Activated CD4-positive, alpha-beta T cell treated with anti-CD3 and anti-CD28 coated beads for 4 hours (primary cell): ENCODE data around the gene LSM11.
"Not testable (repeated sequence)": the region's sequence is repeated elsewhere in the genome, so short reads cannot be mapped to it uniquely, and the experiment has no call there.

Experiments used
- DNase-seq, 2 donors: peaks; one replicate each; pipeline ENCODE4 v3.0.0-alpha.2; 2020

The LSM11 gene

DNA sequence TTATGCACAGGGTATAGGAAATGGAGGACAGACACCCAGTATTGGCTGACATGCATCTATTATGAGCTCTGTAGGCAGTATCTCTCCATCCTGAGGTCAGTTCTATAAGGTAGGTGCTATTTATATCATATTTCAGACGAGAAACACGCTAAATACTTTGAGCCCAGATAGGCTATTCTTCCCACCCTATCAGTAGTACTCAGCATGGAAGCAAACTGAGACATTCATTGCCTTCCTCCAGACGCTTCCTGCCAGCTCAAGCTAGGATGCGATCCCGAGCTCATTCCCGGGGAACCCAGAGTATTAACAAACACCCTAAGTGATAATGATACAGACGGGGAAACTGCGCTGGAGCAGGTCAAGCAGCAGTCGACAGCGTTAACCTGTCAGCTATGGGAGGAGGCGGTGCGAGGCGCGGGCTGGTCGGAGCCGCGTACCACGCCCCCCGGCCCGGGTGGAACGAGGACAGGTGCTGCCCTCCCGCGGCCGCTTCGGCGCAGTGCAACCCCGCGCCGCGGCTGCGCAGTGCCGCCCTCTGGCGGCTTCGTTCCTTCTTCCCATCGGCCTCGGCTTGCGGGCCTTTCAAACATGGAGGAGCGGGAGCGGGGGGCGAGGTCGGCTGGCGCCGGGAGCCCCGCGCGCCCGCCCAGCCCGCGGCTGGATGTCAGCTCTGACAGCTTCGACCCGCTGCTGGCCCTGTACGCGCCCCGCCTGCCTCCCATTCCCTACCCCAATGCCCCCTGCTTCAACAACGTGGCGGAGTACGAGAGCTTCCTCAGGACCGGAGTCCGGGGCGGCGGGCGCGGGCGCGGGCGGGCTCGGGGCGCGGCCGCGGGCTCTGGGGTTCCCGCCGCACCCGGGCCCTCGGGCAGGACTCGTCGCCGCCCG is at the start of gene LSM11:
Gene LSM11, plus strand, starts transcription at position 550 of the 888 bp plus-strand sequence. Its CDS starts 39 bp downstream, at position 589.
- DNase-seq: peak; percentile 89 to 91

DNA sequence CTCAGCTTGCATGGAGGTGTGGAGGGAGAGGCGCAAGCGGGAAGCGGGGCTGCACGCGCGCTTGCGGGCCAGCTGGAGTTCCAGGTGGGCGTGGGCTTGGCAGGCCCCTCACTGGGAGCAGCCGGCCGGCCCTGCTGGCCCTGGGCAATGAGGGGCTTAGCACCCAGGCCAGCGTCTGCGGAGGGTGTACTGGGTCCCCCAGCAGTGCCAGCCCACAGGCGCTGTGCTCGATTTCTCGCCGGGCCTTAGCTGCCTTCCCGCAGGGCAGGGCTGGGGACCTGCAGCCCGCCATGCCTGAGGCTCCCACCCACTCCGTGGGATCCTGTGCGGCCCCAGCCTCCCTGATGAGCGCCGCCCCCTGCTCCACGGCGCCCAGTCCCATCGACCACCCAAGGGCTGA is 49.7 kb upstream of the LSM11 start:
- DNase-seq: not testable (repeated sequence)

DNA sequence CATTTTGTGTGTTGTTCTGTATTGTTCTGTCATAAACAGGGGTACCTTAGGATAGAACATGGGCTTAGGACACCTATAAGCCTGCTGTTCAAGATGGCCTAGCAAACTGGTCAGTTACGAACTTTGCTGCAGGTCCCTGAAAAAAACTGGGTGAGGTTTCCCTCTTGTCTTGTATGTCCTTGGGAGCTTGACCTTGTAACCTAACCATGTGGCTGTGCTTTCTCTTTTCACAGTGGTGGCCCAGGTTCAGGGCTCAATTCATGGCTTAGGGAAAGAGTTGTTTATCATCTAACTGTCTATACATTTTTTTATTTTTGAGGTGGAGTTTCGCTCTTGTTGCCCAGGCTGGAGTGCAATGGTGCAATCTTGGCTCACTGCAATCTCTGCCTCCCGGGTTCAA is 47.4 kb upstream of the LSM11 start:
- not testable (repeated sequence) for DNase-seq

DNA sequence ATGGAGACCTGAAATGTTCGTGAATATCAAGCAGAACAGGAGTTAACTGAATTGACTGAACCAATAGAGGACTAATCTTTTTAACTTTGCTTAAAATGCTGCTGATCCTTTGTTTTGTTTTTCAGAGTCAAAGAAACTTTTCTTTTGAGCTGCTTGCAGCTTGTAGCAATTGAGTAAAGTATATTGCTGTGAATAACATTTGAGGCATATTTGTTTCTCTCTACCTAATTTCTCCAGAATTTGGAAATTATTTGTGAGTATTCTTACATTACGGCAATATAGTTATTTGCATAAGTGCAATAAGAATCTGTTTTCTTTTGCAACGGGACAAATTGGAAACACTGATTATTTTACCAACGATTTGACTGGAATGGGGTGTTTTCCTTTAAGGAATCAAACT is 44.8 kb upstream of the LSM11 start:
- not testable (repeated sequence) for DNase-seq

DNA sequence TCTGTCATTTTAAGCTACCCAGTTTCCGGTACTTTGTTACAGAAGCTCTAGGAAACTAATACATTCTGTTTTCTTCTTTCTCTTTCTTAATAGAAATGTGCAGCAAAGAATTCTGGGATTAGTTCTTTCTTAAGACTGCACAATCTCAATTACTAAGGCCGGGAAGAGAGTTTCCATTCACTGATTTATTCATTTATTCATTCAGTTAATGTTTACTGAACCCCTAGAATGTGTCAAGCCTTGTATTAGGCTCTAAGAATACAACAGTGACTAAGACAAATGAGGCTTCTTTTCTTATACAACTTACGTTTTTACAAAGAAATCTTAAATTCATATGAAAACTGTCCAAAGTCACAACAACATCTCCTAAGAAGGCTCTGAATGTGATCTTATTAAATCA is 39.8 kb upstream of the LSM11 start:
- no peak for DNase-seq

DNA sequence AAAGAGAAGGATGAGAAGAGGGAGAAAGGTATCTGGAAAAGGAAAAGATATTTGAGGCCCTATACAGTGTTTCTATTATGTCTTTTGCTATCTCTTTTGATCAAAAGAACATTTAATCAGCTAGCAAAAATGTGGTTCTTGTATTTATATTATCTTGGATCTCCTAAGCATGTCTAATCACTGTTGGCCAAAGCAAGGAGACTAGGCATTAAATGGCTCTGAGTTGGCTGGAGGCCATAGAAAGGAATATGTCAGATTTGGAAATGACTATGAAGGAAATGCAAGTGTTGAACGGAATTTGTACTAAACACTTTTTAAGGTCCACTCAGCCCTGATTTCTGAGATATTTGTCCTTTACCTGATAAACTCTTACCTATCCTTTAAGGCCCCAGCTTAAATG is 34.6 kb upstream of the LSM11 start:
- no peak for DNase-seq

DNA sequence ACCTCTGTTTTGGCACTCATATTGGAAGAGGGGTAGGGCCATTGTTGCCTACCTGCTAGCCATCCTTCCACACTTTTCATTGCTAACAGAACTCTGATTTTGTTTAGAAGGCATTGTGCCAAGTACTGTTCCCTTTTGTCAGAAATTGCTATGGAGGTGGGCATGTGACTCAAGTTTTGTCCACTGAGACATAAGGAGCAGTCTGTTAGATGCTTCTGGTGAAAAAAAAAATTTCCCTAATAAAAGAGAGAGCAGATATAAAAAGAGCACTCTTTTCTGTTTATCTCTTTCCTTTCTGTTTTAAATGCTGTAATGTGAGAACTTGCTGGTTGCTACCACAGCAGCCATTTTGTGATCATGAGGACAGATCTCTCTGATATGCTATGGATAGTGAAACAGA is 34.2 kb upstream of the LSM11 start:
- no peak for DNase-seq

DNA sequence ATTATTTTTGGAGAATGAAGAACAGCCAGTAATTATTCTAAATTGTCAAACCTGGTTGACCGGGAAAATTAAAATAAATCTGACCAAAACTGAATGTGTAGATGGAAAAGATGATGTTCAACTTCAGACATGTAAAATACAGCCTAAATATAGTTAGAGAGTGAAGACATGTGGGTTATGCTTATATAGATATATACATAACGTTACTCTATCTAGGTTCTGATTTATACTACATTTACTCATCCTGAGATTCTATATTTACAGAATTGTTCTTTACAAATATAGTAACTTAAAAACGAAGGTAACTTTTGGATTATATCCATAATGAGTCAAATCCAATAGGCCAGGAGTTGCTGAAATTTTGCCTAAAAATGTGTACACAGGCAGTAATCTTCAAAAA is 33.1 kb upstream of the LSM11 start:
- DNase-seq: no peak

DNA sequence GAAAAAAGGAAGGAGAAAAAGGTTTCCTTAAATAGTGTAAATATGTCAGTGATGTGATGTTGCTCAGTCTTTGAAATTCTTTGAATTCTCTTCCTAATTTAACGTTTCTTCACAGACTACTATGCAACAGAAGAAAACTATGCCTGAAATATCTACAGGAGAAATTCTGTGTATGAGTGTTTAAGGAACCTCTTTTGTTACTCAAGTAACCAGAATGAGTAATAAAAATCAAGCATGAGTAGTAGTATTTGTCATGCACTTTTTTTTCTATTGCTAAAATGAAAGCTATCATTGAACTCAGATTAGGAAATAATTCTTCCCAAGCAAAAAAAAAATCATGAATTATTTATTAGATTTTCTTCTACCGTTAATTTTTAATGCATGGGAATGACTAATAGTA is 32.6 kb upstream of the LSM11 start:
- DNase-seq: no peak

DNA sequence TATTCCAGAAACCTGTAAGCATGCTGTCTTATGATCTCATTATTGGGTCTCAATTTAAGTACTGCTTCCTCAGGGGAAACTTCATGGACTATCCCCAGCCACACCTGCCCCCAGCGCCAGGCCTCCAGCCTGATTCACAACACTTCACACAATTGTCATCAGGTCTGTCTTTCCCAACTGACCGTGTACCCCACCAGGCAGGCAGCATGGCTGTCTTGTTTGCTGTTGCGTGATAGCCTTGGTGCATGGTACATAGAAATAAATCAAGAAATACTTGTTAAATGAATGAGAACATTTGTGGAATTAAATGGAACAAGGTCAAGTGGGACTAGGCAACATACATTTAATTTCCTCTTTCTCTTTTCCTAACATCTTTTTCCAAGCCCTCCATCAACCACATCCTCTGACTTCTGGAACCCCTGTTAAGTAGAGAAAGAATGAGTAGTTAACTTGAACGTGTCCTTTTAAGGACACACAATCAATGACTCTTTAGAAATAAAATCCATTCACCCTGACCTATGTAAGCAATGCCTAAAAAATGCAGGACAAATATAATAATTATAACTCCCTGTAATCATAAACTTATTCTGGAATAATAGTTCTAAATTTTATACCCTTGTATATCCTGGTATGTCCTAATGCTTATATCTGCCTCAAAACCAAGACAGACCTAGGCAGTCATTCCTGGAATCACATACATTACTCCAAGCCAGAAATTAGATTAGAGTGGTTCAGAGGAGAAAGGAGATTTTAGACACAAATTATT is 29.5 kb upstream of the LSM11 start:
- DNase-seq: no peak

DNA sequence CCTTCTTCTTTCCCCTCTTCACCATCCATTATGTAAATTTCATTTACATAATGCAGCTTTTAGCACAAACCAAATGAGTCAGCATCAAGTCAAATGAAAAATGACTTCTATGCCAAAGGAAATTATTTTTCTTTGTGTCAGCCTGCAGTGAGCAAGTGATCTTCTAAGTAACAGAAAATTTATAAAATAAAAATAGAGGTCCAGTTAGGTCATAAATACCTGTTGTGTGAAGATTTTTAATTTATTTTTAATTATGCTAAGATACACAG is 29.0 kb upstream of the LSM11 start:
- DNase-seq: no peak

DNA sequence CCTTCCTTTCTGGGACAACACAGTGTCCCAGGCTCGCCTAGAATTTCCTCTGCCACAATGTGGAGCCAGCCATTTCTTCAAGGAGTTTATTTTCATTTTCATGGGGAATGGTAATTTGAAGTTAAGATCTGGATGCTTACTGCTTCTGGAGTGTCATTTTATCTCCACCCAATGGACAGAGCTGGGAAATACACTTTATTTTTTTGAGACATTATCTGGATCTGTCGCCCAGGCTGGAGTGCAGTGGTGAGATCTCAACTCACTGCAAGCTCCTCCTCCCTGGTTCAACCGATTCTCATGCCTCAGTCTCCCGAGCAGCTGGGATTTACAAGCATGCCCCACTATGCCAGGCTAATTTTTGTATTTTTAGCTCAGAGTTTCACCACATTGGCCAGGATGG is 25.0 kb upstream of the LSM11 start:
- DNase-seq: peak; percentile 8 to 11

DNA sequence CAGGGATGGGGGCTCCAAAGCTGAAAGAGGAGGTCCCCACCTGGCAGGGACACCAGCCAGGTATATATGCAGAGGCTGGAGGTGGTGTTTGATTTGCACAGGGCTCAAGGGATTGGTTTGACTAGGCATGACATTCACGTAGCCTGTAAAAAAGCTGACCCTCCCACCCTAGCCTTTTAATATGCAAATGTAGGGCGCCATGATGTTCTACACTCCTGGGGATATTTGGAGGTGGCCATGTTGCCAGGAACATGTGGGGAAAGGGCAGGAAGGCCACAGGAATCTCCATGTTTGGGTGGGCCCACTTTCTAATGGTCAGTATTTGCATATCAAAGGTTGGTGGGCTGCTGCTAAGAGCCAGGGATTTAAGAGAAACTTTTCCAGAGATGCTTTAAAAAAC is 24.3 kb upstream of the LSM11 start:
- no peak for DNase-seq

DNA sequence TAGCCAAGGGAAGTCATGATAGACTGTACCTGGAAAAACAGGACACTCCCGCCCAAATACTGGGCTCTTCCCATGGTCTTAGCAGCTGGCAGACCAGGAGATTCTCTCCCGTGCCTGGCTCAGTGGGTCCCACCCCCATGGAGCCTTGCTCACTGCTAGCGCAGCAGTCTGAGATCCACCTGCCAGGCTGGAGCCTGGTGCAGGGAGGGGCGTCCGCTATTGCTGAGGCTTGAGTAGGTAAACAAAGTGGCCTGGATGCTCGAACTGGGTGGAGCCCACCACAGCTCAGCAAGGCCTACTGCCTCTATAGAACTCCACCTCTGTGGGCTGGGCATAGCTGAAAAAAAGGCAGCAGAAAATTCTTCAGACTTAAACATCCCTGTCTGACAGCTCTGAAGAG is 22.4 kb upstream of the LSM11 start:
- DNase-seq: no peak

DNA sequence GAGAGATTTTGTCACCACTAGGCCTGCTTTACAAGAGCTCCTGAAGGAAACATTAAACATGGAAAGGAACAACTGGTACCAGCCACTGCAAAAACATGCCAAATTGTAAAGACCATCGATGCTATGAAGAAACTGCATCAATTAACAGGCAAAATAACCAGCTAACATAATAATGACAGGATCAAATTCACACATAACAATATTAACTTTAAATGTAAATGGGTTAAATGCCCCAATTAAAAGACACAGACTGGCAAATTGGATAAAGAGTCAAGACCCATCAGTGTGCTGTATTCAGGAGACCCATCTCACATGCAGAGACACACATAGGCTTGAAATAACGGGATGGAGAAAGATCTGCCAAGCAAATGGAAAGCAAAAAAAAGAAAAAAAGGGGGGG is 20.6 kb upstream of the LSM11 start:
- not testable (repeated sequence) for DNase-seq

DNA sequence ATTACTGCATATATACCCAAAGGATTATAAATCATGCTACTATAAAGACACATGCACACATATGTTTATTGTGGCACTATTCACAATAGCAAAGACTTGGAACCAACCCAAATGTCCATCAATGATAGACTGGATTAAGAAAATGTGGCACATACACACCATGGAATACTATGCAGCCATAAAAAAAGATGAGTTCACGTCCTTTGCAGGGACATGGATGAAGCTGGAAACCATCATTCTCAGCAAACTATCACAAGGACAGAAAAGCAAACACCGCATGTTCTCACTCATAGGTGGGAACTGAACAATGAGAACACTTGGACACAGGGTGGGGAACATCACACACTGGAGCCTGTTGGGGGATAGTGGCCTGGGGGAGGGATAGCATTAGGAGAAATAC is 16.9 kb upstream of the LSM11 start:
- DNase-seq: not testable (repeated sequence)

DNA sequence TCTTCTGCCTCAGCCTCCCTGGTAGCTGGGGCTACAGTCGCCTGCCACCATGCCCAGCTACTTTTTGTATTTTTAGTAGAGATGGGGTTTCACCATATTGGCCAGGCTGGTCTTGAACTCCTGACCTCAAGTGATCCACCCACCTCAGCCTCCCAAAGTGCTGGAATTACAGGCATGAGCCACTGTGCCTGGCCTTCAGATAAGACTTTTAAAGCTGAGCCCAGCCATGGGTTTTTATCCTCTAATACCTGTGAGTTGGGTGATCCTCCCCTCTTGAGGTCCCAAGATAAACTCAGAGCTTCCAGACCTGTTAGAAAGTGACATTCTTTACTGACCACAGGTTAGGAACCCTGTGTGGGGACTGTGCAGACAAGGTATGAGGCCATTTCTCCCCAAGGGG is 15.7 kb upstream of the LSM11 start:
- DNase-seq: not testable (repeated sequence)

DNA sequence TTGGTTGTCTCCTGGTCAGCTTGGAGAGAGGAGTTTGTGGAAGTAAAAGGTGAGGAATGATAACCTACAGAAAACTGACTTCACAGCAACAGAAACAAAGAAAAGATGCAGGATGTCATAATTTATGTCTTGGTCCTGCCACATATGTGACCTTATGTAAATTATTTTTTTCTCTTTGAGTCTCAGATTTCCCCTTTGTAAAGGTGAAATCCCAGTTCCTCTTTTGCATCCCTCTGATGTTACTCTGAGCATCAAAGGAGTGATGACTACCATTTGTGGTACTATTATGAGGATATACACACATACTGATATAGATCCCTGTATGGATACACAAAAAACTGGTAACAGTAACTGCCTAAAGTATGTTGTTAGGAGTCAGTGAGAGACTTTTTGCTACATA is 13.7 kb upstream of the LSM11 start:
- no peak for DNase-seq

DNA sequence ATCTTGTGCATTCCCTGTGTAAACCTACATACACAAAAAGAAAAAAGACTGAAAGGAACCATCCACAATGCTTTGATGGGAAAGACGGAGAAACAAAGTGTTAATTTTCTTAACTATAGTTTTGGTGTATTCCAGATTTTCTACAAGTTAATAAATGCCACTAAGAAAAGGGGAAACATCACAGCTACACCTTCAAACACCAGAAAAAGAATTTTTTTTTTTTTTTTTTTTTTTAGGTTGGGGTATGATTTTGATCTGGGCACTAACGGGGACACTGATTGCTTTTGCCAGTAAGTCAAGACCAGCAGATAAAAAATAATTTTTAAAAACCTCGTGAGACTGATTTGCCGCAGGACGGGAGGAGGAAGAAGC is 12.6 kb upstream of the LSM11 start:
- no peak for DNase-seq

DNA sequence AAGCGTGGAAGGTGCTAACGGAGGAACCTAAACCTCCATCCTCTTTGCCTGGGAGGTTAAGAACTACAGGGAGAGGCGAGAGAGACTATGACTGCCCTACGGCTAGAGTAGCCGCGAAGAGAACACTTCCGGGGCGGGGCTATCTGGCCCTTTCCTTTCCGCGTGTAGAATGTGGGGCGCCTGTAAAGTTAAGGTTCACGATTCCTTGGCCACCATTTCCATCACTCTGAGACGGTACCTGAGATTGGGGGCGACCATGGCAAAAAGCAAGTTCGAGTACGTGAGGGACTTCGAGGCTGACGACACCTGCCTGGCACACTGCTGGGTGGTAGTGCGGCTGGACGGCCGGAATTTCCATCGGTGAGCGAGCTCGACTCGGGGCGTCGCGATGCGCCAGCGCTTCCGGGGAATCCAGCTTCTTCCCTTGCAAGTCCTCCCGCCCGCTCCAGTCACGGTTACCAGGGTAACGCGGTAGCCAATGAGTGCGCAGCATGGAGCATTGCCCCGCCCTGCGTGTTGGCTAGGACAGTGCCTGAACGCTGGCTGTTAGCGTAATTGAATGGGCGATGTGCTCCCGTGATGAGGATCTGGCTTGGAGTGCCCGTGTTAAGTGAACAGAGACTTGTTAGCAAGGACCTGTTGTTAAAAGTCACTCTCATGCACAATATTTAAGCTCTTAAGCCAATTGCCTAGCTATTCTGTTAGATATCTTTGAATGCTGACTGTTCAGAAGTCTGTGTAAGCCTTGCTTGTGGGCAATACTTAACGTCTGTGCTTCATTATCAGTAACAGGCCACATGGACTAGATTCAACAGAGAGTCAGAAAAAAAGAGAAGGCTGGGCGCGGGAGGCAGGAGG is 12.0 kb upstream of the LSM11 start, which contains the start of gene THG1L:
Gene THG1L, plus strand, starts transcription at position 149 of the 858 bp plus-strand sequence. Its CDS starts 21 bp downstream, at position 170.
- DNase-seq: peak; percentile 97 to 99

DNA sequence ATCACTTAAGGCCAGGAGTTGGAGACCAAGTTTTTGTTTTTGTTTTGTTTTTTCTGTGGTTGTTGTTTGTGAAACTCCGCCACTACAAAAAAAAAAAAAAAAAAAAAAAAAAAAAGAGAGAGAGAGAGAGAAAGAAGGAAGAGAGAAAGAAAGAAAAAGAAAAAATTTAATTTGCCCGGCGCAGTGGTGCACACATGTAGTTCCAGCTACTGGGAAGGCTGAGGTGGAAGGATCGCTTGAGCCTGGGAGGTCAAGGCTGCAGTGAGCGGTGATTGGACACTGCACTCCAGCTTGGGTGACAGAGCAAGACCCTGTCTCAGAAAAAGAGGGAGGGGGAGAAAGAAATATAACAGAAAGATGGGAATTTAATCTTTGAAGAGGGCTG is 11.4 kb upstream of the LSM11 start:
- no peak for DNase-seq

DNA sequence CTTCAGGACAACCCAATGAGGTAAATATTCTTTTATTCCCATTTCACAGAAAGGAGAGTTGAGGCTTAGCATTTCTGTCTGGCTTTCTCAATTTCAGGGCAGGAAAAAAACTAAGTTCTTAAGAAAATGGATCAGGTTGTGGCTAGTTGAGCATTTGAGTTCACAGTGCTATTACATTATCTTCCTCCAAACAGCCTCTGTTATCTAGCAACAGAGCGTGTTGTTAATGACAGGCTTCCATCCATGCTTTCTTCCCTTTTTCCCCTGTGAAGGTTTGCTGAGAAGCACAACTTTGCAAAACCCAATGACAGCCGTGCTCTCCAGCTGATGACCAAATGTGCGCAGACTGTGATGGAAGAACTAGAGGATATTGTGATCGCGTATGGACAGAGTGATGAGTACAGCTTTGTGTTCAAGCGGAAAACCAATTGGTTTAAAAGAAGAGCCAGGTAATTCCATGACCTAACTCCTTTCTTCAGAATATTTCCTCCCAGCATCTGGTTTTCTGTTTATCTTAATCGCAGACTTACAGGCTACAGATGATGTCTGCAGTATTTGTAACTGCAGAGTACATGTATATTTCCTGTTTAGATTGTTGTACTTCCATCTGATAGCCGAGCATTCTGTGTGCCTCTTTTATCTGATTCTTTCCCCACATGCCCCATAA is 10.8 kb upstream of the LSM11 start:
- no peak for DNase-seq

DNA sequence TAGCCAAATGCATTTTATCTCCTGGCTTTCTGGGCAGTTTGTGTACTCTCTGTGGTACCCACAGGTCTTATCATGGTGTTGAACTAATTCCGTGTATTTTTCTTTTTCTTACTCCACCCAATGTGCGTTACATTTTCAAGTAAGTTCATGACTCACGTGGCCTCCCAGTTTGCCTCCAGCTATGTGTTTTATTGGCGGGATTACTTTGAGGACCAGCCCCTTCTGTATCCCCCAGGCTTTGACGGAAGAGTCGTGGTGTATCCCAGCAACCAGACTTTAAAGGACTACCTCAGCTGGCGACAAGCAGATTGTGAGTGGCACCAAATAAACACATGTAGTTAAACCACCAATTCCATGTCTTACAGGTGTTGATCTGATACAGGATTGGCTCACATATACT is 9.1 kb upstream of the LSM11 start:
- DNase-seq: no peak
